HUES48 (cell line): ENCODE measurements around the gene CBFB.

Experiments
- H3K27ac ChIP-seq: one replicate; pipeline ENCODE4 v1.7.0; 2013; ENCODE audit warnings: low read depth, low read length, inconsistent platforms
- H3K27me3 ChIP-seq: 2 replicates; pipeline ENCODE4 v1.6.1; 2013; ENCODE audit warnings: mild to moderate bottlenecking, low read length; ENCODE audit not compliant: control insufficient read depth, insufficient read depth
- H3K36me3 ChIP-seq: 2 replicates; pipeline ENCODE4 v1.6.1; 2013; ENCODE audit warnings: low read length; ENCODE audit not compliant: control insufficient read depth, insufficient read depth
- H3K4me1 ChIP-seq: 2 replicates; pipeline ENCODE4 v1.6.1; 2013; ENCODE audit warnings: mild to moderate bottlenecking, low read length; ENCODE audit not compliant: control insufficient read depth, insufficient read depth
- H3K4me3 ChIP-seq: 2 replicates; pipeline ENCODE4 v1.5.1; 2013; ENCODE audit warnings: mild to moderate bottlenecking, low read depth, low read length
- H3K9ac ChIP-seq: 2 replicates; pipeline ENCODE4 v1.6.1; 2013; ENCODE audit warnings: mild to moderate bottlenecking, low read depth, low read length, moderate library complexity
- H3K9me3 ChIP-seq: 2 replicates; pipeline ENCODE4 v1.6.1; 2013; ENCODE audit warnings: low read length; ENCODE audit not compliant: control insufficient read depth, insufficient read depth

Gene CBFB

GRCh38 chr16:67001726-67002125, 27.2 kb upstream of the CBFB start:
- peaks cover 46% of the 10 kb centered on the region for H3K27me3 ChIP-seq
- no peaks in the 10 kb centered on the region for H3K36me3 ChIP-seq
- no peak overlapping the region for H3K27ac ChIP-seq
- no peaks in the 10 kb centered on the region for H3K4me1 ChIP-seq
- no peak overlapping the region; the same call in 1 of the 2 replicates for H3K4me3 ChIP-seq
- no peaks in the 10 kb centered on the region for H3K9me3 ChIP-seq
- H3K9ac ChIP-seq: no peak overlapping the region

- Histone ChIP-seq H3K4me1 (no peaks in the 10 kb centered on the region), H3K9me3 (no peaks in the 10 kb centered on the region), H3K4me3 (no peak overlapping the region), H3K27me3 (peaks cover 13% of the 10 kb centered on the region), H3K9ac (no peak overlapping the region), H3K36me3 (no peaks in the 10 kb centered on the region), H3K27ac (no peak overlapping the region)
Measured at GRCh38 chr16:67006930-67007658, 21.9 kb upstream of the CBFB start.

GRCh38 chr16:67009158-67009557, 19.8 kb upstream of the CBFB start:
- H3K9me3 ChIP-seq: no peaks in the 10 kb centered on the region
- H3K9ac ChIP-seq: no peak overlapping the region
- no peaks in the 10 kb centered on the region for H3K4me1 ChIP-seq
- no peak overlapping the region for H3K27ac ChIP-seq
- H3K36me3 ChIP-seq: no peaks in the 10 kb centered on the region
- H3K27me3 ChIP-seq: peaks cover 19% of the 10 kb centered on the region
- no peak overlapping the region for H3K4me3 ChIP-seq

GRCh38 chr16:67011274-67011673, 17.7 kb upstream of the CBFB start:
- Histone ChIP-seq H3K9me3 (no peaks in the 10 kb centered on the region), H3K4me1 (no peaks in the 10 kb centered on the region), H3K27ac (no peak overlapping the region), H3K4me3 (no peak overlapping the region), H3K36me3 (no peaks in the 10 kb centered on the region), H3K9ac (no peak overlapping the region), H3K27me3 (peaks cover 33% of the 10 kb centered on the region)

- peaks cover 33% of the 10 kb centered on the region for H3K27me3 ChIP-seq
- H3K9me3 ChIP-seq: no peaks in the 10 kb centered on the region
- no peaks in the 10 kb centered on the region for H3K4me1 ChIP-seq
- peak overlapping the region; percentile 61; the same call in 1 of the 2 replicates for H3K4me3 ChIP-seq
- no peak overlapping the region for H3K9ac ChIP-seq
- H3K27ac ChIP-seq: no peak overlapping the region
- H3K36me3 ChIP-seq: no peaks in the 10 kb centered on the region
Measured at GRCh38 chr16:67013233-67013822, 15.6 kb upstream of the CBFB start.

GRCh38 chr16:67013823-67014633, 14.9 kb upstream of the CBFB start:
- no peak overlapping the region for H3K9ac ChIP-seq
- H3K27ac ChIP-seq: no peak overlapping the region
- H3K27me3 ChIP-seq: peaks cover 33% of the 10 kb centered on the region
- no peaks in the 10 kb centered on the region for H3K9me3 ChIP-seq
- H3K4me3 ChIP-seq: peak overlapping the region; percentile 61
- H3K36me3 ChIP-seq: no peaks in the 10 kb centered on the region
- H3K4me1 ChIP-seq: no peaks in the 10 kb centered on the region

GRCh38 chr16:67014634-67015312, 14.2 kb upstream of the CBFB start:
- Histone ChIP-seq H3K4me1 (no peaks in the 10 kb centered on the region), H3K27me3 (peaks cover 33% of the 10 kb centered on the region), H3K9me3 (no peaks in the 10 kb centered on the region), H3K27ac (no peak overlapping the region), H3K9ac (no peak overlapping the region), H3K4me3 (peak overlapping the region; percentile 61; the same call in 1 of the 2 replicates), H3K36me3 (no peaks in the 10 kb centered on the region)

GRCh38 chr16:67015313-67015731, 13.6 kb upstream of the CBFB start:
- Histone ChIP-seq H3K36me3 (no peaks in the 10 kb centered on the region), H3K9ac (no peak overlapping the region)

GRCh38 chr16:67016143-67016542, 12.8 kb upstream of the CBFB start:
- H3K36me3 ChIP-seq: no peaks in the 10 kb centered on the region
- H3K27me3 ChIP-seq: peaks cover 31% of the 10 kb centered on the region
- no peak overlapping the region for H3K4me3 ChIP-seq
- H3K9me3 ChIP-seq: no peaks in the 10 kb centered on the region
- H3K9ac ChIP-seq: no peak overlapping the region
- no peaks in the 10 kb centered on the region for H3K4me1 ChIP-seq
- no peak overlapping the region for H3K27ac ChIP-seq

More at GRCh38 chr16:67015313-67015731, 13.6 kb upstream of the CBFB start:
- Histone ChIP-seq H3K4me3 (no peak overlapping the region), H3K9me3 (no peaks in the 10 kb centered on the region), H3K27me3 (peaks cover 33% of the 10 kb centered on the region), H3K4me1 (no peaks in the 10 kb centered on the region), H3K27ac (no peak overlapping the region)

GRCh38 chr16:67016681-67017420, 12.1 kb upstream of the CBFB start:
- no peaks in the 10 kb centered on the region for H3K9me3 ChIP-seq
- H3K36me3 ChIP-seq: no peaks in the 10 kb centered on the region
- no peak overlapping the region for H3K9ac ChIP-seq
- peaks cover 30% of the 10 kb centered on the region for H3K27me3 ChIP-seq
- H3K4me1 ChIP-seq: no peaks in the 10 kb centered on the region
- no peak overlapping the region for H3K27ac ChIP-seq
- H3K4me3 ChIP-seq: no peak overlapping the region
